SK-N-SH (cell line): ENCODE results near the gene MTR.

Experiments
- CHD2 ChIP-seq: fragments of 150-350 bp; IDR thresholded peaks from 2 replicates; pipeline ENCODE4 v1.6.1; 2018; ENCODE audit warnings: low read length; ENCODE audit not compliant: partially characterized antibody
- GABPA ChIP-seq: IDR thresholded peaks from 2 replicates; pipeline ENCODE4 v1.4.0; 2012; ENCODE audit warnings: low read depth, mild to moderate bottlenecking
- NRF1 ChIP-seq: IDR thresholded peaks from 2 replicates; pipeline ENCODE4 v1.6.1; 2012; ENCODE audit warnings: low read depth, mild to moderate bottlenecking, low read length
- POLR2AphosphoS5 ChIP-seq: IDR thresholded peaks from 2 replicates; pipeline ENCODE4 v1.6.1; 2012; ENCODE audit warnings: low read depth, low read length
- RAD21 ChIP-seq: IDR thresholded peaks from 2 replicates; pipeline ENCODE4 v1.6.1; 2012; ENCODE audit warnings: mild to moderate bottlenecking, low read length
- RXRA ChIP-seq: IDR thresholded peaks from 2 replicates; pipeline ENCODE4 v1.4.0; 2012; ENCODE audit warnings: low read depth, mild to moderate bottlenecking, borderline replicate concordance
- TF ChIP-seq, protein P1 (sequence below): fragments of 200-600 bp; sonication (generic); IDR thresholded peaks from 2 replicates; pipeline ENCODE4 v1.6.1; 2017; ENCODE audit warnings: antibody characterized with exemption, mild to moderate bottlenecking, moderate library complexity
- TF ChIP-seq, protein P2 (sequence below): IDR thresholded peaks from 2 replicates; pipeline ENCODE4 v1.4.0; 2012; ENCODE audit warnings: low read depth

- TF ChIP-seq POLR2AphosphoS5 = no peak
- TF ChIP-seq, protein P1, sequence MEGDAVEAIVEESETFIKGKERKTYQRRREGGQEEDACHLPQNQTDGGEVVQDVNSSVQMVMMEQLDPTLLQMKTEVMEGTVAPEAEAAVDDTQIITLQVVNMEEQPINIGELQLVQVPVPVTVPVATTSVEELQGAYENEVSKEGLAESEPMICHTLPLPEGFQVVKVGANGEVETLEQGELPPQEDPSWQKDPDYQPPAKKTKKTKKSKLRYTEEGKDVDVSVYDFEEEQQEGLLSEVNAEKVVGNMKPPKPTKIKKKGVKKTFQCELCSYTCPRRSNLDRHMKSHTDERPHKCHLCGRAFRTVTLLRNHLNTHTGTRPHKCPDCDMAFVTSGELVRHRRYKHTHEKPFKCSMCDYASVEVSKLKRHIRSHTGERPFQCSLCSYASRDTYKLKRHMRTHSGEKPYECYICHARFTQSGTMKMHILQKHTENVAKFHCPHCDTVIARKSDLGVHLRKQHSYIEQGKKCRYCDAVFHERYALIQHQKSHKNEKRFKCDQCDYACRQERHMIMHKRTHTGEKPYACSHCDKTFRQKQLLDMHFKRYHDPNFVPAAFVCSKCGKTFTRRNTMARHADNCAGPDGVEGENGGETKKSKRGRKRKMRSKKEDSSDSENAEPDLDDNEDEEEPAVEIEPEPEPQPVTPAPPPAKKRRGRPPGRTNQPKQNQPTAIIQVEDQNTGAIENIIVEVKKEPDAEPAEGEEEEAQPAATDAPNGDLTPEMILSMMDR = no peak
- TF ChIP-seq NRF1 = no peak
- TF ChIP-seq RAD21 = no peak
- TF ChIP-seq, protein P2, sequence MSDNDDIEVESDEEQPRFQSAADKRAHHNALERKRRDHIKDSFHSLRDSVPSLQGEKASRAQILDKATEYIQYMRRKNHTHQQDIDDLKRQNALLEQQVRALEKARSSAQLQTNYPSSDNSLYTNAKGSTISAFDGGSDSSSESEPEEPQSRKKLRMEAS = no peak
- TF ChIP-seq RXRA = no peak
- TF ChIP-seq CHD2 = no peak
- TF ChIP-seq GABPA = no peak
These were observed 24.8 kb downstream of the MTR start for GRCh38 chr1:236819856-236820255.
